NOMO-1 (cell line): ENCODE data around the gene SLC5A2.
"Not testable (repeated sequence)": the region's sequence is repeated elsewhere in the genome, so short reads cannot be mapped to it uniquely, and the experiment has no call there.

Source experiments
- DNase-seq, 2 experiments: peaks; one replicate each; lab custom pipeline; 2025; ENCODE audit not compliant: unreplicated experiment in 2 of 2; lab: John Stamatoyannopoulos, UW

The SLC5A2 gene

GRCh38 chr16:31483081-31483480 lies at the start of gene SLC5A2:
Gene SLC5A2 (plus strand): TSS chr16:31483123. CDS start chr16:31483137, 14 bp downstream.
- DNase-seq, result no peak

GRCh38 chr16:31435341-31436220 lies 47.3 kb upstream of the SLC5A2 start:
- DNase-seq, result no peak

GRCh38 chr16:31436221-31437045 lies 46.5 kb upstream of the SLC5A2 start:
- no peak for DNase-seq

GRCh38 chr16:31438414-31438813 lies 44.5 kb upstream of the SLC5A2 start:
- DNase-seq, result no peak

GRCh38 chr16:31439023-31439422 lies 43.9 kb upstream of the SLC5A2 start:
- not testable (repeated sequence) for DNase-seq

GRCh38 chr16:31439519-31439918 lies 43.4 kb upstream of the SLC5A2 start:
- DNase-seq, result no peak

GRCh38 chr16:31440516-31441184 lies 42.3 kb upstream of the SLC5A2 start:
- no peak for DNase-seq

GRCh38 chr16:31441956-31442355 lies 41.0 kb upstream of the SLC5A2 start:
- no peak for DNase-seq

- not testable (repeated sequence) for DNase-seq
Observed at GRCh38 chr16:31445931-31446330, 37.0 kb upstream of the SLC5A2 start.

GRCh38 chr16:31451201-31451600 lies 31.7 kb upstream of the SLC5A2 start:
- no peak for DNase-seq

- DNase-seq, result peak in 1 of 2 experiments; percentile 30
Observed at GRCh38 chr16:31451681-31452351, 31.1 kb upstream of the SLC5A2 start.

- no peak for DNase-seq
Observed at GRCh38 chr16:31452631-31453106, 30.3 kb upstream of the SLC5A2 start.

- DNase-seq, result peak; percentile 17 to 47
Observed at GRCh38 chr16:31453255-31454204, 29.4 kb upstream of the SLC5A2 start.

GRCh38 chr16:31455601-31456314 lies 27.2 kb upstream of the SLC5A2 start:
- DNase-seq, result peak in 1 of 2 experiments; percentile 12

GRCh38 chr16:31456988-31457360 lies 25.9 kb upstream of the SLC5A2 start:
- DNase-seq, result no peak

- DNase-seq, result peak; percentile 46 to 48
Observed at GRCh38 chr16:31458073-31458843, 24.7 kb upstream of the SLC5A2 start.

GRCh38 chr16:31458844-31459686 lies 23.9 kb upstream of the SLC5A2 start, which contains the start of gene ARMC5:
Gene ARMC5 (plus strand): TSS chr16:31459501. CDS start chr16:31459525, 24 bp downstream.
- DNase-seq, result peak; percentile 97 to 98
